ENCODE data around the gene CYP2F1.
"Not testable (repeated sequence)": the region's sequence is repeated elsewhere in the genome, so short reads cannot be mapped to it uniquely, and the experiment has no call there.

CYP2F1 gene

DNA sequence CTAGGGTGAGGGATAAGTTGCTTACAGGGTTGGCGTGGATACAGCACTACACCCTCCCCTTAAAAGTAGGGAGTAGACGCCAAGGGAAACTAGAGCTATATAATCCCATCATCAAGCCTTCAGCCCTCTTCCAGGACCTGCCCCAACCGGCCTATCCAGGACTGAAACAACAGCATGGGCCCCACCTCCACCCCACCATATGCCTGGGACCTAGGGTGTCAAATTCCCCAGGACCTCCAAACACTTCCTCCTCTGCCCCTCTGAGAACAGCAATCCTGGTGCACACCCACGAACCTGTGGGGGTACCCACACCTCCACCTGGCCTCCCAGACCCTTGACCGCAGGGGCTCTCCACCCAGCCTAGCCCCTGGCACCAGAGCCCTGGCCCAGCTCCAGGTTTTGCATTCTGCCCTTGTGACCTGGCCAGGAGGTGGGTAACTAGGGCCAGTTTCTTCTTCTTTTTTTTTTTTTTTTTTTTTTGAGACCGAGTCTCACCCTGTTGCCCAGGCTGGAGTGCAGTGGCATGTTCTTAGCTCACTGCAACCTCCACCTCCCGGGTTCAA, 1.4 kb upstream of the CYP2F1 start:
- FAIRE-seq: no peak
- no peak for TF ChIP-seq POLR2A (IDR thresholded peaks at IDR 0.05; ENCODE audit: low read depth, low read length)
- no peak for DNase-seq (ENCODE audit: insufficient read length, low spot score)

DNA sequence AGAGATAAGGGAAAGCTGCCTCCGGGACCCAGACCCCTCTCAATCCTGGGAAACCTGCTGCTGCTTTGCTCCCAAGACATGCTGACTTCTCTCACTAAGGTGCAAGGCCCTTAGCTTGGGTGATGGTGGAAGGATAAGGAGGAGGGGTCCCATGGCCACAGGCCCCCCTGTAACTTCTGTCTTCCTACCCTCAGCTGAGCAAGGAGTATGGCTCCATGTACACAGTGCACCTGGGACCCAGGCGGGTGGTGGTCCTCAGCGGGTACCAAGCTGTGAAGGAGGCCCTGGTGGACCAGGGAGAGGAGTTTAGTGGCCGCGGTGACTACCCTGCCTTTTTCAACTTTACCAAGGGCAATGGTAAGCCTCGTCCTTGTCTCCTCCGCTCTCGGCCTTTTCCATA, 2.0 kb downstream of the CYP2F1 start:
- FAIRE-seq: no peak
- DNase-seq (ENCODE audit: insufficient read length, low spot score): no peak
- TF ChIP-seq POLR2A (IDR thresholded peaks at IDR 0.05; ENCODE audit: low read depth, low read length): no peak

DNA sequence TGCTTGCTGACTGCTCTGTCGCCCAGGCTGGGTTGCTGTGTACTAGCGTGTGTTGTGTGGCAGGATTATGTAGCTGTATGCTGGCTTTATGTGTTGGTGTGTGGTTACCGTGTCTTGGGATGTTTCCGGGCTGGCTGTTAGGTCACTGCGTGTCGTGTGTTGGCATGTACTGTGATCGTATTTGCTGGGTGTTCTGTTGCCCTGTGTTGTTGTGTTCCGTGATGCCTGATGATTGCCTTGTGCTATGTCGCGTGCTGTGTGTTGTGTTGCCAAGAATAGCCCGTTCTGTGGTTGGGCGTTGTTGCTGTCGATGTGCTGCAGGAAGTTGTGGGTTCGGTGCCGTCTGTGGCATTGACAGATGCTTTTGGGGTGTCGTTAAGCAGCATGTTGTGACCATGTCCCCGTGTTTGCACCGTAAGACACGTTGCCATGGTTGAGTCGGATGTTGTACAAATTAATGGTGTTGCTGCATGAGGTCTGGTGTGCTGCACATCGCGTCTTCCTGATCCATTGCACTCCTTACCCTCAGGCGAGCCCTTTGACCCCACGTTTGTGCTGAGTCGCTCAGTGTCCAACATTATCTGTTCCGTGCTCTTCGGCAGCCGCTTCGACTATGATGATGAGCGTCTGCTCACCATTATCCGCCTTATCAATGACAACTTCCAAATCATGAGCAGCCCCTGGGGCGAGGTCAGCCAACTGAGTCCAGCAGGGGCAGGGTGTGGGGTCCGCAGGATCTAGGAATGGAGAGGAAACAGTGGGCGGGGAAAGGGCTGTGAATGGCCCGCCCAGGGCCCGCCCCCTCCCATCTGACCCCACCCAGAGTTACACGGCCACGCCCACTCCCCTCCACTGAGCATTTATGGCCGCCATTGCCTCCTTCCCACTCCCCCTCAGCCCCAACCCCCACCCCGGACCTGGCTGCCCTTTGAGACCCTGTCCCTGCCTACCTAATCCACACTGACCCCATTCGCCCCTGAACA, 7.0 kb downstream of the CYP2F1 start:
- not testable (repeated sequence) for FAIRE-seq

DNA sequence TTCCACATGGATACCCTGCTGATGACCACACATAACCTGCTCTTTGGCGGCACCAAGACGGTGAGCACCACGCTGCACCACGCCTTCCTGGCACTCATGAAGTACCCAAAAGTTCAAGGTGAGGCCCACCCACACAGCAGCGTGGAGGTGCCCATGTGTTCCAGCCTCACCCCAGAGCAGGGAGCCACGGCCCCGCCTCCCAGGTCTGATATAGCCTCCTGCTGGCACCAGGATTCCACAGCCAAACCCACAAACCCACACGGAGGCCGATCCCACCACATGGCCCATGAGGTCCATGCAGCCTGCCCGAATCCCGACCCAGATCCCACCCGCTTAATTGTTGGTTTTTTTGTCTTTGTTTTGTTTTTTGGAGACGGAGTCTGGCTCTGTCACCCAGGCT, 8.6 kb downstream of the CYP2F1 start:
- DNase-seq (ENCODE audit: insufficient read length, low spot score); FAIRE-seq: not testable (repeated sequence)

More for the DNA sequence above, 7.0 kb downstream of the CYP2F1 start:
- not testable (repeated sequence) for DNase-seq (ENCODE audit: insufficient read length, low spot score)

DNA sequence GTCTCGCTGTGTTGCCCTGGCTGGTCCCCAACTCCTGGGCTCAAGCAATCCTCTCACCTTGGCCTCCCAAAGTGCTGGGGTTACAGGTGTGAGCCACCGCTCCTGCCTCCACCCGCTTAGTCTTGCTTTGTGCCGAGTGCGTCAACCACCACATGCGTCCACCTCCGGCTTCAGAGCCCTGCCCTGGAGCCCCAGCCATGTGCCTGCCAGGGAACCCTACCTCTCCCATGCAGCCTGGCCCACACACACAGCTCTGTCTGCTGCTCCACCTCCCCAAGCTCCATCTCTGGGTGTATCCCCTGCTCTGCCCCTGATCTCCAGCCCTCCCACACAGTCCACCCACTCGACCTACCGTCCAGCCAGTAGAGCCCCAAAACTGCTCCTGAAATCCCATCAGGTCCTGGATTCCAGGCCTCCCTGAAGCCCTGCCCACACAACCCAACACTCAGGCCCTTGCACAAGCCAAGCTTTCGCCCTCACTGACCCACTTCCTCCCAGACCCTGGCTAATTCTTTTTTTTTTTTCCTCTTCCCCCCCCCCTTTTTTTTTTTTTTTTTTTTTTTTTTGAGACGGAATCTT, 9.6 kb downstream of the CYP2F1 start:
- no peak for DNase-seq (ENCODE audit: insufficient read length, low spot score)
- TF ChIP-seq POLR2A (IDR thresholded peaks at IDR 0.05; ENCODE audit: low read depth, low read length): no peak
- FAIRE-seq: no peak

DNA sequence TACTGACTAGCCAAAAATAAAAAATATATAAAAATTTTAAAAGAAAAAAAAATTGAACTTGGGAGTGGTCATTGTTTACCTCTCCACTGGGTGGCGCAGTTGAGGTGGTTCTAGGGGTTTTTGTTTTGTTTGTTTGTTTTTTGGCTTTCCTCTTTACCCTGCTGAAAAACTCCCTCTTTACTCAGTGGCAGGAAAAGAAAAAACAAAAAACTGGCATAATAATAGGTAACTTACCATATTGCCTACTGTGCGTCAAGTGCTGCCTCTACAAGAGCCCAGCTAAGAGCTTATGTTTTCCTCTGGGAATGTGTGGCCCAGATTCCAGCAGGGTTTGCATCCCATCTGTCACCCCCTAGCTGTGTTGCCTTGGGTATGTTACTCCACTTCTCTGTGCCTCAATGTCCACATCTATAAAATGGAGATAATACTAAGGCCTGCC, 12.6 kb downstream of the CYP2F1 start:
- DNase-seq (ENCODE audit: insufficient read length, low spot score); FAIRE-seq: not testable (repeated sequence)

DNA sequence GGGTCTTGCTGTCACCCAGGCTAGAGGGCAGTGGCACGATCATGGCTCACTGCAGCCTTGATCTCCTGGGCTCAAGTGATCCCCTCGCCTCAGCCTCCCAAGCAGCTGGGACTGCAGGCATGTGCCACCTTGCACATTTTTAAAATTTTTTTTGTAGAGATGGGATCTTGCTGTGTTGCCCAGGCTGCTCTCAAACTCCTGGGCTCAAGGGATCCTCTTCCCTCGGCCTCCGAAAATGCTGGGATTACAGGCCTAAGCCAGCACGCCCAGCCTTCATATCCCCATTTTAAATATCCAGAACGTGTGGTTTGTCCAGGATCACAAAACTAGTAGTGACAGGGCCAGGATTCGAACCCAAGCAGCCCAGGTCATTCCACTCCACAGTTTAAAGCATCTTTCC, 13.1 kb downstream of the CYP2F1 start:
- not testable (repeated sequence) for DNase-seq (ENCODE audit: insufficient read length, low spot score); FAIRE-seq

DNA sequence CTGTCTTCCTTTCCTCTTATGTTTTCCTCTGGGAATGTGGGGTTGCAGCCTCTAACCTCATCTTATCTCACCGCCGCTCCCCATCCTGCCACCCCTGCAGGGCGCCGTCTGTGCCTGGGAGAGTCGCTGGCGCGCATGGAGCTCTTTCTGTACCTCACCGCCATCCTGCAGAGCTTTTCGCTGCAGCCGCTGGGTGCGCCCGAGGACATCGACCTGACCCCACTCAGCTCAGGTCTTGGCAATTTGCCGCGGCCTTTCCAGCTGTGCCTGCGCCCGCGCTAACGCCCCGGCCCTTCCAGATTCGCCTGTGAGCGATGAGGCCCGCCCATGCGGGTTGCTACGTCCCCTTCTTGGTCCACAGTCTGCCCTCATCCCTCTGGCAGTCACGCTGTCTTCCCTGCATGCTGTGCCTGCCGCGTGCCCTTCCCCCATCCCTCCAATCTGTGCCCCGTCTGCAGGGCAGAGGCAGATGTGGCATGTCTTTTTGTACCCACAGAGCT, 13.6 kb downstream of the CYP2F1 start:
- FAIRE-seq; DNase-seq (ENCODE audit: insufficient read length, low spot score): not testable (repeated sequence)

DNA sequence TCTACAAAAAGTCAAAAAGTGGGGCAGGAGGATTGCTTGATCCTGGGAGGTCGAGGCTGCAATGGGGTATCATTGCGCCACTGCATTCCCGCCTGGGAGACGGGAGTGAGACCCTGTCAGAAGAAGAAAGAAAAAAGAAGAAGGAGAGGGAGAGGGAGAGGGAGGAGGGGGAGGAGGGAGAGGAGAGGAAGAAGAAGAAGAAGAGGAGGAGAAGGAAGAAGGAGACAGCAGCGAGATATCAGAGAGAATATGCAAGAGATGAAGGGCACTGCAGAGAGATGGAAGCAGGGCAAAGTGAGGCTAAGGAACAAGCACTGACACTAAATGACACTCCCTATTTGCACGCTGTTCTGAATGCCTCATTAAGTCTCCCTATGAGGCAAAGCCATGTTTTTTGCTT, 14.5 kb downstream of the CYP2F1 start:
- no peak for TF ChIP-seq POLR2A (IDR thresholded peaks at IDR 0.05; ENCODE audit: low read depth, low read length)
- DNase-seq (ENCODE audit: insufficient read length, low spot score) (no peak), FAIRE-seq (no peak)

DNA sequence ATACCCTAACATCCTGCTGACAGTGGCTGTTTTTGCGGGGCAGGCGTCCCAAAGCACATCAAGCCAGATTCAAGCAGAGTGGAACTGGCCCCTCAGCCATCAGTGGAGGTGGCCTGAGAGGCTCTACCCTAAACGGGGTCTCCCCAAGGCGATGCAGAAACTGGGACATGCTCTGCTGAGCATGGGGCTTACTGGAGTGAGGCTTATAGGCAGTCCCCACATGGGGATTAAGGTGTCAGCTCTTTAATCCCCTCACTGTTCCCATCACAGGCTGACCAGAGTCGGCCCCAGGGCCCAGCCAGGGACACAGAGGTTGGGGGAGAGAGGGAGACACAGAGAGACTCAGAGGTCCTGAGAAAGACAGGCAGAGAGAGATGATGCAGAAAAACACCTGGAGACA, 17.0 kb downstream of the CYP2F1 start:
- FAIRE-seq (no peak), DNase-seq (ENCODE audit: insufficient read length, low spot score) (no peak)
- no peak for TF ChIP-seq POLR2A (IDR thresholded peaks at IDR 0.05; ENCODE audit: low read depth, low read length)

DNA sequence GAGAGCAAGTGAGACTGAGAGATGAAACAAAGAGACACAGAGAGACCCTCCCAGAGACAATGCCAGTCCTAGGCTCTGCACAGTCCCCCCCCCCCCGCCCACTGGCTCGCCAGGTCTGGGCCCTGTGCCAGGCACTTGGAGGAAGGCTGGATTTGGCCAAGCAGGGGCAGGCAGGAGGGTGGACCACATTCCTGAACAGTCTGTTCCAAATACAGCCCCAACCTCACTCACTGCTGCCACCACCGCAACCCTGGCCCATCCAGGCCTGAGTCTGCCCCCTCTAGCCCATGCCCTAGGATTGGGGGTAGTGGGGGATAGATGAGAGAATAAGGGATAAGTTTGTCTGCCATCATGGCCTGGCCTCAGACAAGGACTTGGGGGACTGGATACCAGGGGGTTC, 19.0 kb downstream of the CYP2F1 start:
- no peak for TF ChIP-seq POLR2A (IDR thresholded peaks at IDR 0.05; ENCODE audit: low read depth, low read length)
- FAIRE-seq (no peak), DNase-seq (ENCODE audit: insufficient read length, low spot score) (no peak)

DNA sequence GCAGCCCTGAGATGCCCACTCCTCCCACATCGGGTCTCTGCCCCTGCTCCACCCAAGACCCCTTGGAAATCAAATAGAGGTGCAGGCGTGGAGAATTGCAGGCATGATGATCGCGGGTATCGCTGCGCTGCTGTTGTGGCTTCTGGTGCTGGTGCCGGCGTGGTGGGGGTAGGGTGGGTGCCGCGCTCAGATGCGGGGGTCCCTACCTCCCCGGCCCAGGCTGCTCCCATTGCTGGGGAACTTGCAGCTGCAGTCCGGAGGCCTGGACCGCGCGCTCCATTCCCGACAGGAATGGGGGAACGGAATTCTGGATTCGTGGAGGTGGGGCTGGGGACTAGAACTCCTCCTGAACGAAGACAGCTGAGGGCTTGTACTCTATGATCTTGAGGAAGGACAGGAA, 20.4 kb downstream of the CYP2F1 start:
- DNase-seq (ENCODE audit: insufficient read length, low spot score) (no peak), FAIRE-seq (no peak)
- TF ChIP-seq POLR2A (IDR thresholded peaks at IDR 0.05; ENCODE audit: low read depth, low read length): no peak

DNA sequence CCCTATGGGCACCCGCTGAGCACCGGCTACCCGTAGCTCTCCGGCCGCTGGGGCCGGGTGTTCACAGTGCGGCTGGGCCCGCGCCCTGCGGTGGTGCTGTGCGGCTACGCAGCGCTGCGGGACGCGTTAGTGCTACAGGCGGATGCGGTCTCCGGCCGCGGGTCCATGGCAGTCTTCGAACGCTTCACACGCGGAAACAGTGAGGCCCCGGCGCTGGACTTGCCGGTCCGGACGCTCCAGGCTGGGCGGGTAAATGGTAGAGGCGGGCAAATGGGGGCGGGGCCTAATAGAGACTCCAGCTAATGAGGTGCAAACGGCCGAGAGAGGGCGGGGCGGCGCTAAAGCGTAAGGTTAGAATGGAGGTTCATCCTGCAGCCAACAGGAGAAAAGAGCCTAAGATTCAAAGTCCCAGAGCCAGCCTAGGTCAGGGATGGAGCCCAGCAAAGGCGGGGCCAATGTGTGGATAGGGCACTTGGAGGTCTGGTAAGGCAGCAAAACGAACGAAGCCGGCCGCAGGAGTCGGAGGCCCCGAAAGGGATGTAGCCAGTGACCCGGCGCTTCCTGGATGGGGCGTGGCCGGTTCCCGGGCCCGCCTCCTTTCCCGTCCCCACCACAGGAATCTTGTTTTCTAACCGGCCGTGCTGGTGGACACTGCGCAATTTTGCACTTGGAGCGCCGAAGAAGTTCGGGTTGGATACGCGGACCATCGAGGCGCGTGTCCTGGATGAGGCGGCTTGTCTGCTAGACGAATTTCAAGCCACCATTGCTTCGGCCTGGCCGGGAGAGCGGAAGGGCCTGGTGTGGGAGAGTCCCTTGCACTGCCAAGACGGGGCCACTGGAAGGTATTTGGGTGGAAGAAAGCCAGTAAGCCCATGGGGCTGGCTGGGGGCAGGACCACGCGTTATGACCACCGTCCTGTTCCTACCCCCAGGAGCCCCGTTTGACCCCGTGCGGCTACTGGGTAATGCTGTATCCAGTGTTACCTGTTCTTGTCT, 21.5 kb downstream of the CYP2F1 start:
- FAIRE-seq; DNase-seq (ENCODE audit: insufficient read length, low spot score): not testable (repeated sequence)
